Stimulated activated CD4-positive, alpha-beta T cell treated with anti-CD3 and anti-CD28 coated beads, Interleukin-12 subunit alpha, Interleukin-12 subunit beta, amount 100 ng/mL, for 48 hours (primary cell): ENCODE results near the gene WDTC1.
"Not testable (repeated sequence)": the region's sequence is repeated elsewhere in the genome, so short reads cannot be mapped to it uniquely, and the experiment has no call there.

Experiments
- DNase-seq, 3 donors: peaks; one replicate each; pipeline ENCODE4 v3.0.0-alpha.2; 2020; ENCODE audit warnings: low read depth in 2 of 3, low spot score in 1 of 3

WDTC1 gene

DNA sequence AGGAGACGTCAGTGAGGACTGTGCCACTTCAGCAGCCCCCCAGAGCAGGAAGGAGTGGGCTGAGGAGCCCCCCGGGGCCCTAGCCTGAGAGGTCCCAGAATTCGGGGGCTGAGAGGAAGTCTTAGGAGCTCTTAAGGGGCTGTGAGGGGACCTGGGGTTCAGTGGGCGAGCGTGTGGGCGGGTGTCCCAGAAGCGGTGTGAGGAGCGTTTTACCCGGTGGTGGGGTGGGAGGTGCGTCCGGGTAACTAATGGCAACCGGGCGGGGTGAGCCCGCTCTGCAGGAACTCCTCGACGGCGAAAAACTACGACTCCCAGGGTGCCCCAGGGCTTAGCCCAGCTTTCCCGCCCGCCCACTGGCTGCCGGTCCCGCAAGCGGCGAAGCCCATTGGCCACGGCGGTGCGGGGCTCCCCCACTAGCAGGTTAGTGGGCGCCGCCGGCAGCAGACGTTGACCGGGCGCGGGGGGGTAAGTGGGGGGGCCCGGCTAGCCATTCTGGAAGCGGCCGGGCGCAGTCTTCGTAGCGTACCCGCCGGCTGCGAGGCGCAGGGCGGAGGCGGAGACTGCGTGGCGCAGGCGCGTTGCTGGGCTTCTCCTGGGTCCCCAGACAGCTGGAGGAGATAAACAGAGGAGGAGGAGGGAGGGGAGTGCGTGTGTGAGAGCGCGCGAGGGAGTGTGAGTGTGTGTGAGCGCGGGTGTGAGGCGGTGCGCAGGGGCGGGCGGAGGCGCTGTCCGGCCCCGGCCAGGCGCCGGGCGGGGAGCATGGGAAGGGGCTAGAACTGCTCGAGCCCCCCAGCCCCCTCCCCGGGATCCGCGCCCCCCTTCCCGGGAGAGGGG, at the start of gene WDTC1:
TSS of gene WDTC1 (plus strand) at position 584 of the 834 bp plus-strand sequence. CDS start 26,423 bp downstream, outside the sequence.
- peak; percentile 95 to 97 (median 96) for DNase-seq

GRCh38 chr1:27184665-27185064, 49.8 kb upstream of the WDTC1 start:
- DNase-seq, result not testable (repeated sequence)

DNA sequence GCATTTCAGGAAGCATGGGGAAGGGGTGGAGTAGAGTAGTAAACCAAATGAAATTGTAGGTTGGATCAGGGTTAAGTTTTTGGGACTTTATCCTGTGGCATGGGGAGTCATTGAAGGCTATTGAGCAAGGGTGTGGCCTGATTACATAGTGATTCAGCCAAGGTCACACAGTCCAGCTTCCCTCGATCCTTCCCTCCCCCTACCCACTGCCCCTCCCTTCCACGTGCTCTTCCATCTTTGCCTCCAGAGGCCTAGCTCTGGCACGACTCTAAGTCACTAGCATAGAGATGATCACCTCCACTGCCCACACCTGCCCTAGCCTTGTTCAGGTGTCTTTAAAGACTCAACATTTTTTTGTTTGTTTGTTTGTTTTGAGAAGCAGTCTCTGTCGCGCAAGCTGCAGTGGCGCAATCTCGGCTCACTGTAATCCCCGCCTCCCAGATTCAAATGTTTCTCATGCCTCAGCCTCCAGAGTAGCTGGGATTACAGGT, 42.3 kb upstream of the WDTC1 start:
- no peak for DNase-seq

GRCh38 chr1:27193194-27193593, 41.2 kb upstream of the WDTC1 start:
- DNase-seq, result no peak

- no peak for DNase-seq
These were observed 33.1 kb upstream of the WDTC1 start for GRCh38 chr1:27201295-27201694.

DNA sequence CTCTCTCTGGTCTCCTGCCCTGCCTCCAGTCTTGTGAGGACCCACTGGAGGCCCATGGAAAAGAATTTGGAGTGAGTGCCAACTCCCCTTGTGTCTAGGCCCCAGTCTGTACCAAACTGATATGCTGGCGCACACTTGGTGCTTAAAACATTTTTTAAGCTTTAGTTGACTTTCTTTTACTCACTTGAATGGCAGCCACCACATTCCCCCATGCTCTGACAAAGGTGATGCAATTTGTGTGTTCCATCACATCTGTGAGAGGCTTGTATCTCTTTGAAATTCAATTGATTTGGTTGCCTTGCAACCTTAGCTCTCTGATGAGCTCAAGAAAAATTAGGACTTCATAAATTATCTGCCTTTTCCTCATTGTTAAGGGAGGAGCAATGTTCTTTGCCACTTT, 30.5 kb upstream of the WDTC1 start:
- DNase-seq, result no peak

DNA sequence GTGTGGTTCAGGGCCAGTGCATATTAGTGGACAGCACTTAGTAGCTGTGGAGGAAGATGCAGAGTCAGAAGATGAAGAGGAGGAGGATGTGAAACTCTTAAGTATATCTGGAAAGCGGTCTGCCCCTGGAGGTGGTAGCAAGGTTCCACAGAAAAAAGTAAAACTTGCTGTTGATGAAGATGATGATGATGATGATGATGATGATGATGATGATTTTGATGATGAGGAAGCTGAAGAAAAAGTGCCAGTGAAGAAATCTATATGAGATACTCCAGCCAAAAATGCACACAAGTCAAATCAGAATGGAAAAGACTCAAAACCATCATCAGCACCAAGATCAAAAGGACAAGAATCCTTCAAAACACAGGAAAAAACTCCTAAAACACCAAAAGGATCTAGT, 27.2 kb upstream of the WDTC1 start:
- DNase-seq, result not testable (repeated sequence)

GRCh38 chr1:27208143-27208850, 26.1 kb upstream of the WDTC1 start:
- DNase-seq, result not testable (repeated sequence)

GRCh38 chr1:27216466-27216865, 18.0 kb upstream of the WDTC1 start:
- DNase-seq, result no peak

GRCh38 chr1:27217401-27217800, 17.0 kb upstream of the WDTC1 start:
- no peak for DNase-seq

DNA sequence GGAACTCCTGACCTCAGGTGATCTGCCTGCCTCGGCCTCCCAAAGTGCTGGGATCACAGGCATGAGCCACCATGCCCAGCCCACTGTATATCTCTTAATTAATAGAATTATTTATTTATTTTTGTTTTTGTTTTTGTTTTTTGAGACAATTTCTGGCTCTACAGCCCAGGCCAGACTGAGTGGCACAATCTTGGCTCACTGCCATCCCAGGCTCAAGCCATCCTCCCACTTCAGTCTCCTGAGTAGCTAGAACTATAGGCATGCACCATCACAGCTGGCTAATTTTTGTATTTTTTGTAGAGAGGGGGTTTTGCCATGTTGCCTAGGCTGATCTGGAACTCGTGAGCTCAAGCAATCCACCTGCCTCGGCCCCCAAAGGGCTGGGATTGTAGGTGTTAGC, 15.7 kb upstream of the WDTC1 start:
- no peak for DNase-seq

DNA sequence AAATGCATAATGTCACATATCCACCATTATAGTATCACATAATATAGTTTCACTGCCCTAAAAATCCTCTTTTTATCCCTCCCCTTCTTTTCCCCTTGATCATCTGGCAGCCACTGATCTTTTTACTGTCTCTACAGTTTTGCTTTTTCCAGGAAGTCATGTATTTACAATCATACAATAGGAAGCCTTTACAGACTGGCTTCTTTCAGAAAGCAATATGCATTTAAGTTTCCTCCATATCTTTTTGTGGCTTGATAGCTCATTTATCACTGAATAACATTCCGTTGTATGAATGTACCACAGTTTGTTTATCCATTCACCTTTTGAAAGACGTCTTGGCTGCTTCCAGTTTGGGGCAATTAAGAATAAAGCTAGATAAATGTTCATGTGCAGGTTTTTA, 14.3 kb upstream of the WDTC1 start:
- DNase-seq, result no peak

DNA sequence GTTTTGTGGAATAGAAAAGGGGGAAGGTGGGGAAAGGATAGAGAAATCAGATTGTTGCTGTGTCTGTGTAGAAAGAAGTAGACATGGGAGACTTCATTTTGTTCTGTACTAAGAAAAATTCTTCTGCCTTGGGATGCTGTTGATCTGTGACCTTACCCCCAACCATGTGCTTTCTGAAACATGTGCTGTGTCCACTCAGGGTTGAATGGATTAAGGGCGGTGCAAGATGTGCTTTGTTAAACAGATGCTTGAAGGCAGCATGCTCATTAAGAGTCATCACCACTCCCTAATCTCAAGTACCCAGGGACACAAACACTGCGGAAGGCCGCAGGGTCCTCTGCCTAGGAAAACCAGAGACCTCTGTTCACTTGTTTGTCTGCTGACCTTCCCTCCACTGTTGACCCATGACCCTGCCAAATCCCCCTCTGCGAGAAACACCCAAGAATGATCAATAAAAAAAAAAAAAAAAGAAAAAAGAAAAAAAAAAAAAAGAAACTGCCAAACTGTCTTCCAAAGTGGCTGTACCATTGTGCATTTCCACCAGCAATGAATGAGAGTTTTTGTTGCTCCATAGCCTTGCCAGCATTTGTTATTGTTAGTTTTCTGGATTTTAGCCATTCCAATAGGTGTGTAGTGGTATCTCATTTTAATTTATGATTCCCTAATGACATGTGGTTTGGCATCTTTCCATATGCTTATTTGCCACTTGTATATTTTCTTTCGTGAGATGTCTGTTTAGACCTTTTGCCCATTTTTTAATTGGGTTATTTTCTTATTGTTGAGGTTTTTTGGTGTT, 13.5 kb upstream of the WDTC1 start:
- not testable (repeated sequence) for DNase-seq

- DNase-seq, result no peak
These were observed 8.8 kb upstream of the WDTC1 start for GRCh38 chr1:27225621-27226020.

GRCh38 chr1:27227765-27228164, 6.7 kb upstream of the WDTC1 start:
- no peak for DNase-seq

GRCh38 chr1:27233667-27234048, 774 bp upstream of the WDTC1 start:
- DNase-seq, result peak in 1 of 3 donors; percentile 7

- no peak for DNase-seq
These were observed 1.4 kb downstream of the WDTC1 start for GRCh38 chr1:27235827-27236226.

DNA sequence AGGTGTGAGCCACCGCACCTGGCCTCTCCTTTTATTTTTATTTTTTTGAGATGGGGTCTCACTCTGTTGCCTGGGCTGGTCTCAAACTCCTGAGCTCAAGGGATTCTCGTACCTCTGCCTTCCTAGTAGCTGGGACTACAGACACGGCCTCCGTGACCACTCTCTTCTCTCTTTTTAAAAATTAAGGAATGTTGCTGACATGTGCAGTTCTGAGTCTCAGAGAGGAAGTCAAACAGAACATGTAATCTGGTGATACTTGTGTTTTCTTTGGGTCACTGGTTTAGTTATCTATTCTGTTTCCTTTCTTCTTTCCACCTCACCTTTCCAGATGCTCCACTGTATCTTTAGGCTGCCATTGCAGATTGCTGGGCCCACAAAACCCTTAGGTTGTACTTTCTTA, 2.7 kb downstream of the WDTC1 start:
- no peak for DNase-seq

GRCh38 chr1:27238032-27238431, 3.6 kb downstream of the WDTC1 start:
- DNase-seq, result no peak

DNA sequence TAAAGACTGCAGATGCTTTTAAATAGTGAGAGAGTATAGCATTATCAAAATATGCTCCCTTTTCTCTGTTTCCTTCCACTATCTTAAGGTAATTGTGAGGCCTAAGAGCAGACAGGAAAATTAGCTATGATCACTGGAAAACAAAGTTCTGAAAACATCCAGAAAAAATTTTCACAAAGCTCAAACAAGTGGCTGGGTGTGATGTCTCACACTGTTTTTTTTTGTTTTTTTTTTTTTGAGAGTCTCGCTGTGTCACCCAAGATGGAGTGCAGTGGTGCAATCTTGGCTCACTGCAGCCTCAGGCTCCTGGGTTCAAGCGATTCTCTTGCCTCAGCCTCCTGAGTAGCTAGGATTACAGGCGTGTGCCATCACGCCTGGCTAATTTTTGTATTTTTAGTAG, 7.2 kb downstream of the WDTC1 start:
- DNase-seq, result no peak

GRCh38 chr1:27243665-27244064, 9.2 kb downstream of the WDTC1 start:
- DNase-seq, result not testable (repeated sequence)
